SHP77 treated with DMSO at 0.1 percent for 48 hours (cell line): ENCODE results near the gene DGKD.

Source experiments
- DNase-seq: peaks from one replicate; lab custom pipeline; 2025; lab: John Stamatoyannopoulos, UW

Gene DGKD

DNA sequence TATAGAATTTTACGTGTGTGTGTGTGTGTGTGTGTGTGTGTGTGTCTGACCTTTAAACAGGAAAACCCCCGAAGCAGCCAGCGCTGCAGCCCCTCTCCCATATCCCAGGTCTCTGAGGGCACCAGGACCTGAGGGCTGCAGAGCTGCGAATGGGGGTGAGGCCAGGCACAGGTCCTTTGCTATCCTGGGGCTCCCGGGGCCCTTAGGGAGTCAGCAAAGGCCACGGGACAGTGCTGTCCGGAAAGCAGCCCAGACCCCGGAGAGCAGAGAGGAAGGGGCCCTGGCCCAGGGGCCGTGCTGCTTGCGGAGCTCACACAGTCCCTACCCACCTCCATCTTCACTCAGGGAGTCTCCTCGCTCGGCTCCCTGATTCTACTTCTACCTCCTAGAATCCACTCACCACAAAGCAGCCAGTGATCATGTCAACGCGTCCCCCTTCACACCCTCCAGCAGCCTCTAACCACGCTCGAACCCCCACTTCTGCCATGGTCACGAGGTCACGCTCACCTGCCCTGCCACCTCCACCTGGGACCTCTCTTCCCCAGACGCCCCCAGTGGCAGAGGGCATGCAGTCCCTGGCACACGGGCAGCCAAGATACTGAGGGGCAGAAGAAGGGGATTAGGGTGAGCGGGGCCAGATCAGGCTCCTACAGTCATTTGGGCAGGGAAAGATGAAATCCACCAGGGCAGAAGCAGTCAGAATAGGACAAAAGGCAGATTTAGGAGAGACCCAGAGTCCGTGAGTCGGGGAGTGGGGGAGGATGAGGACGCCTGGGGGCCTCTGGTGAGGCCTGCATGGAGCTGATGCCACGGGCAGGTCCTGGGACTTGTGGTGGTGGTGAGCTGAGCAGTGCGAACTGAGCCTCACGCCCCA lies 125.6 kb downstream of the DGKD start:
- no peak for DNase-seq

DNA sequence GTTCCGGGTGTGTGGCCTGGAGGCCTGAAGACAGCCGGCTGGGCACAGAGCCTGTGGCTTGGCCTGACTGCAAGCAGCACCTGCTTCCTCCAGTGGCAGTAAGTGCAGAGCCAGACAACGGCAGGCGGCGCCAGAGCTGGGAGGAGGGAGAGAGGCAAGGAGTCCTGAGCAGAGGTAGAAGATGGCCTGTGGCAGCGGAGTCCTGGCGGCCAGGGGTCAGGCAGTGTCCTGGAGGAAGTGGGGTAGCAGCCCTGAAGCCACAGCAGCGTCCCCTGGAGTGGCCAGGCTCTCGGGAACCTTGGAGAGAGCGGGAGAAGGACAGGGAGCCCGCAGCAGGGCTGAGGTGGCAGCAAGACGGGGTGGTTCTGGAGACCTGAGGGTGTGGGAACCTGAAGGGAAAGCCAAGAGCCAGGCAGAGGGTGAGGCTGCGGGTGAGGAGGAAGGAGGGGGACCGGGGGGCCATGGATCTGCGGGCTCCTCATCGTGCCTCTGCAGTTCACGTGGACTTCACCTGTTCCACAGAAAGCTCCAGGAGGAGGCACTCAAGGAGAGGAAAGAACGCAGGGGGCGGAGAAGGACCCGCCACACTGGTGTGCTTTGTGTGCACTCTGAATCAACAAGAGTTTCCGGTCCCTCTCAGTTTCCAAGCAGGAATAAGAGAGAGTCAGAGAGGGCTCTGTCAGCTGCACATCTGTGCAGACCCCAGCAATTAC lies 126.4 kb downstream of the DGKD start:
- no peak for DNase-seq

DNA sequence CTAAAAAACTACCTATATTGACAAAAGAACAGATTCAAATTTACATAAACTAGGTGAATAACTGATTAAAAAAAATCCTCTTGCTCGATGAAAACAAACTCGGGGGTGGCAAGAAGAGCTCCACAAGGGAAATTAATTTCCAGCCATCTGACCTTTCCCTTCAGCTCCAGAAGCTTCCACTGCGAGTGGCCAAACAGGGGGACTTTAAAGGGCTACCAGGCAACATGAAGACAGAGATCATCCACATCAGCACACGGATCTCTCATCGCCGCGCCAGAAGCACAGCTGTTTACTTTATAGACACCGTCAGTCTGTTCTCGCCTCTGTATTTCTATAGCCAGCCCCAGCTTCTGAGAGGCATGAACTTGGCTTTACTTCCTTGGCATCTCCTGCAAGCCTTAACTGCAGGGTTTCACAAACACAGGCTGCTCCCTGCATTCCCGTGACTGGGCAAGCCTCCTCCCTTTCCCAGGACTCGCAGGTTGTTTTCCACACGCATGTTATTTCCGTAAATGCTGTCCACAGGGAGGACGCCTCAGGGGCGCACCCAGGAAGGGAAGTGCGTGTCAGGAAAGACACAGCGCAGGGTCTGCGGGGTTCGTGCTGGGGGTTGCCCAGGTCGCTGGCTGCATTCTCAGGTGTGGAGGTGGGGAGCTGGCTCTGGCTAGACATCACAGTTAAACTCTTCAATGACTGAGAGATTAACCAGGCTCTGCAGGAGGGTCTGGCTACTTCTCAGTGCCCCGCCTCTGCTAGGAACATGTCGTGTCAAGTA lies 127.3 kb downstream of the DGKD start:
- no peak for DNase-seq

DNA sequence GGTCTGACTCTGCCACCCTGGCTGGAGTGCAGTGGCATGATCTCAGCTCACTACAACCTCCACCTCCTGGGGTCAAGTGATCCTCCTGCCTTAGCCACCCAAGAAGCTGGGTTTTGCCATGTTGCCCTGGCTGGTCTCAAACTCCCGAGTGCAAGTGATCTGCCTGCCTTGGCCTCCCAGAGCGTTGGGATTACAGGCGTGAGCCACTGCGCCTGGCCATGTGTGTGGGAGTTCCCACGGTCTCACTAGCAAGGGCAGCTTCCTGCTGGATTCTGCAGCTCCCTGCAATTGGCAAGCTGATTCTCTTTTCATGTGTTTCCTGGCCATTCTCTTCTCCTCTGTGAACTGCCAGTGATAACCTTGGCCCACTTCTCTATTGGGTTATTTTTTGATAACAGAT lies 128.3 kb downstream of the DGKD start:
- DNase-seq: no peak

DNA sequence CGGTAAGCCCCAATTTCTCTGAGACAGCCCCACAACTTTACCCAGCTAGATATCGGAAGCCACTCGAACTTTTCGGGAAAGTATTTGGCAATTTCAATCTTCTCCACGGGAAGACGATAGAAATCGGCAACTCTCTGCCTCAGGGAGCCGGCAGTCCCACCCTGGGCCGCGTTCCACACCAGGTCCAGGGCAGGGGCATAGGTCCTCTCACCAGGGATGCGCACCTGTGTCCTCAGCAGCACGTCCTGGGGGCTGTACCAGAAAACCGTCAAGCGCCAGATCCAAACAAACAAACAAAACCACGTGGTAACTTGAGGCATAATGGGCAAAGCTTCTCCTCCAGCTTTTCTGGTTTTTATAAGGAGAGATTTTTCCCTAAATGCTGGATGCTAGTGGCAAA lies 131.4 kb downstream of the DGKD start:
- DNase-seq: no peak

DNA sequence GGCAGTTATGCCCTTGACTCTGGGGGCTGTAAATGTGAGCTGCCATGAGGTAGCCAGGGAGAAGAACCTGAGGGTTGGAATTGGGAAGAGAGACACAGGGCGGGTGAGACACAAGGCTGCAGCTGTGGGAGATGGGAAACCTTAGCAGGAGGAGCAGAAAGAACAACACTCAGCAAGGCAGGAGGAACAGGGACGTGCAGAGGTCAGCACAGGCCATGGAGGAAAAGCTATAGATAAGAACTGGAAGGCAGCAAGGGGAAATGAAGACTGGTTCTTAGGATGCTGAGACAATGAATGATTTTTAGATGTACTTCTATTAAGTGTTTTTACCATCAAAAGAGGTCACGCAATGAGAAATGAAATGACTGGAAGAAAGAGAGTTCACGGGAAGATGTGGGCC lies 132.1 kb downstream of the DGKD start:
- DNase-seq: no peak

DNA sequence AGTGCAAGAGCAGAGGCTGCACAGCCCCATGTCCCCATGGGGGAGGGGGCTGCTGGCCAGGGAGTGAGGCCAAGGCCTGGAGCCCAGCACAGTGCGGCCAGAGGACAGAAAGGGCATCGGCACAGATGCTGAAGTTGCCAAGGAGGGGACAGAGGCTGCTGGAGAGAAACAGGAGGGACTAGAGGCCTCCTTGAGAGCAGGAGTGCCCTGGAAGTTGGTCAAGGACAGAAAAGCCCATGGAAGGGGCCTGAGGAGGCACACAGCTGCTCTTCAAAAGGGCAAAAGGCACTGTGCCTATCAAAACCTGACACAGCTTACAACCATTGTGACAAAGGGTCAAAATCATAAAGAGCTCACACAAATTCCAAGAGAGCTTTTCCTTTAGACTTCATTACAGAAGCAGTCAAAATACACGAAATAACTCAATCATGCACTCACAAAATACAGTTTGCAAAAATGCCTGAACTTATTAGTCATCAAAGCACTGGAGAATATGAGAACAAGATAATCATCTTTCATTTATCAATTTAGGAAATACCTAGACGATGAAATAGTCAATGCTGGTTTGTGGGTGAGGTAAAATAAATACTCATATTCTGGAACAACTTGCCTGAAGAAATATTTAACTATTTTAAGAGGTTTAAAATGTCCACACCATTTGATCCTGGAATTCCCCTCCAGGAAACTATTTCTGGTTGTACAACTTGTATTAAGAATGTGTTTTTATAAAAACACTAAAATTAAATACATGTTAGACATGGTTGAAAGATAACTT lies 132.7 kb downstream of the DGKD start:
- DNase-seq: no peak

DNA sequence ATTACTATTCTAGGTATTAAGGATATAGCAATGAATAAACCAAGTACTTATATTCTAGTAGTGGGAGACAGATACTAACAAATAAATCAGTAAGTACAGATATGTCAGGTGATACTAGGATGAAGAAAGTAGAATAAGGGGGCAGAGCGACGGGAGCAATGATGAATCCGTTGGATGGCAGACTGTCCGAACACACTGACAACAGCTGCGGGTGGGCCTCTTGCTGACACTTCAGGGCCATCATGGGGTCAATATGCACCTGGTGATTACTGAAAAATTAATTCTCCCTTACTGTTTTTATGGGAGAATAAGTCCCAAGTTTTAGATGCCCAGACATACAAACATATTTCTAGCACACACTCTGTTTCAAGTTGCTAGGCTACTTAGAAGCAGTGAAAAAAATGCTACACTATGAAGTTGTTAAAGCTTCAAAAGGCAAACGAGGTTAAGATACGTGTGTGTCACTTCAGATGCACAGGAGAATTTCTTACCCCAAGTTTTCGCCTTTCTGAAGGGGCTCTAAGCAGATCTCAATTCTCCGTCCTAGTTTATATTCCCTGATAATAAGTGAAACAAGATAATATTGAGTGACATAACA lies 133.6 kb downstream of the DGKD start:
- DNase-seq: no peak

DNA sequence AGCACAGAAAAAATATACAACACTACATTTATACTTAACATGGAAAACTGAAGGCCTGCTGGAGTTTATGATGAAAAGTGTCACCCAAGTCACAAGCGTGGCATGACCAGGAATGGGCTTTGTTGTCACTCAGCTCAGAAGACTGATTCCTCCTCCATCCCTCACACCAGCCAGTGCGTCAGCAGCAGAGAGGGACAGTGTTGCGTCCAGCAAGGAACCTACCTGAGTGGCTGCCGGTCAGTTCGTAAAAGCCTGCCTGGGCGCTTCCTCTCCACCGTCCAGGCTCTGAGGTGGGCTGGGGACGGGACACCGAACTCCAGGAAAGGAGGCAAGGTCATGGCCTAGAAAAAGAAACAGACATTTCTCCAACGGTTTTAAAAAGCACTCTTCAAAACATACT lies 134.8 kb downstream of the DGKD start:
- DNase-seq: no peak

DNA sequence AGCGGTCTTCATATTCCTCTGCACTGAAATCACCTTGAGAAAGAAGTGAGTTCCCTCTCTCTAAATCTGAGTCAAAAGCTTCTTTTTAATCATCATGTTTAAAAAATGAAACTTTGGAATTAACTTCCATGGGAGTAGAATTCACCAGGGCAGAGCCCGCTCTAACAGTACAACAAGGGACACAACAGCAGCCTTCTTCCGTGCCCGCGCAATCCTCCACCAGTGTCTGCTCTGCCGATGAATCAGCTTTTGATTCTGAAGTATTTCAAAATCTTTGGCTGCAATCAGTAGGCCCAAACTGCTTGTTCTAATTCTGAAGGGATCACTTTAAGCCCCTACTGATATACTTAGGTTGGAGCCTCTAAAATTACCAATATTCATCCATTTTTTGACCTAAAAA lies 135.4 kb downstream of the DGKD start:
- no peak for DNase-seq

DNA sequence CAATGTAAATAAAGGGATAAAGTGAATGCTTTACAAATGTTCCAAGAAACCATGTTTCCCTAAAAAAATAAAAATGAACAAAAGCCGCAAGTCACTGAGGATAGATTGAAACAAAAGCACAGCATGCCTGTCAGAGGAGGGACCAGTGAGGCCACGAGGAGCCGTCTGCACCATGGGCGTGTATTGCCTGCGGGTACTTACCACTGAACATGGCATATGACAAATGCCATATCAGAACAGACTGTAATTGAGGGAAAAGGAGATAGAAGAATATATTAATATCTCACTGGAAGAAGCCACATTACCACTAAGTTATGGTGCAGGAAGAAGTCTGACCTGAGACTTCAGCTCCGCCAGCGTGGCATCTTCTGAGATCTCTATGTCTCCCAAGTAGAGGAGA lies 136.5 kb downstream of the DGKD start:
- no peak for DNase-seq

DNA sequence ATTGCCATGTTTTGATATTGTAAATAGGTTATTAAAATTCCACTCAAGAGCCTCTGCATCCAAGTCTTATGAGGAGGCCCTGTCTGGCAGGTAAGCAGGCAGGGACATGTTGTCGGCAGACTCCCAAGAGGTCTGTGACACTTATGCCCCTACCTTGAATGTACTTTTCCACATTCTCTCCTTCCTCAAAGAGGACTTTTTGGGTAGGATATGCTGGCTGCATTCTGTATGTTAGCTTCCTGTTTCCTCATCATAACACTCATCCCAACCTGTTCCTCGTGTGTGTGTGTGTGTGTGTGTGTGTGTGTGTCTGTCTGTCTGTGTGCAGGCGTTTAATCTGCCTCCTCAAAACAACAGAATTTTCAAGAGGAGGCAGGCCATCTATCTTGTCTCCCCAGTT lies 137.0 kb downstream of the DGKD start:
- DNase-seq: no peak

DNA sequence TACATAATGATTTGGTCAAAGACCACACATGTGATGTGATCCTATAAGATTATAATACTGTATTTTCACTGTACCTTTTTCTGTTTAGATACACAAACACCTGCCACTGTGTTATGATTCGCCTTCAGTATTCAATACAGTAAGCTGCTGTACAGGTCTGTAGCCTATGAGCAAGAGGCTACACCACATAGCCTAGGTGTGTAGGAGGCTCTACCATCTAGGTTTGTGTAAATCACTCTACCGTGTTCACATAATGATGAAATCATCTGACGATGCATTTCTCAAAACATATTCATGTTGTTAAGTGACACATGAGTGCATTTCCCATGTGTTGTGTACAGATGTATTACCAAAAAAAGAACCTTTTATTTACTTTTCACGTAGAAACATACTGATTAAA lies 137.8 kb downstream of the DGKD start:
- DNase-seq: no peak

DNA sequence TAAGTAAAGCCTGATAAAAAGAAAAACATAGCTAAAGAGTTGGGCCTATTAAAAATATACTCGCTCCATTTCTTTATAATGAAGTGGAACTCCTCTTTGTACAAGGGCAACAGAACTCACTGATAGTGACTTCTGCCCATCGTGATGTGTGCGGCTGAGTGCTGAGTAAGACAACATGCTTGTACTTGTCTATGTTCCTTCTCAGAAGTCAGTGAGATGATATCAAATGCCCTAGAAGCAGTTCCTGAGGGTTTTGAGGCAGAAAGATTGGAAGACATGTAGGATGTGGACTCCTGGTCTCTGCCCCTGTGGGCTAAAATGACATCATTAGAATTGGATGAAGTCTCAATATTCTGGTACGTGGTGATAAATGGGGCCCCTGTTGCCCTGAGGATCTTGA lies 138.5 kb downstream of the DGKD start:
- DNase-seq: no peak

DNA sequence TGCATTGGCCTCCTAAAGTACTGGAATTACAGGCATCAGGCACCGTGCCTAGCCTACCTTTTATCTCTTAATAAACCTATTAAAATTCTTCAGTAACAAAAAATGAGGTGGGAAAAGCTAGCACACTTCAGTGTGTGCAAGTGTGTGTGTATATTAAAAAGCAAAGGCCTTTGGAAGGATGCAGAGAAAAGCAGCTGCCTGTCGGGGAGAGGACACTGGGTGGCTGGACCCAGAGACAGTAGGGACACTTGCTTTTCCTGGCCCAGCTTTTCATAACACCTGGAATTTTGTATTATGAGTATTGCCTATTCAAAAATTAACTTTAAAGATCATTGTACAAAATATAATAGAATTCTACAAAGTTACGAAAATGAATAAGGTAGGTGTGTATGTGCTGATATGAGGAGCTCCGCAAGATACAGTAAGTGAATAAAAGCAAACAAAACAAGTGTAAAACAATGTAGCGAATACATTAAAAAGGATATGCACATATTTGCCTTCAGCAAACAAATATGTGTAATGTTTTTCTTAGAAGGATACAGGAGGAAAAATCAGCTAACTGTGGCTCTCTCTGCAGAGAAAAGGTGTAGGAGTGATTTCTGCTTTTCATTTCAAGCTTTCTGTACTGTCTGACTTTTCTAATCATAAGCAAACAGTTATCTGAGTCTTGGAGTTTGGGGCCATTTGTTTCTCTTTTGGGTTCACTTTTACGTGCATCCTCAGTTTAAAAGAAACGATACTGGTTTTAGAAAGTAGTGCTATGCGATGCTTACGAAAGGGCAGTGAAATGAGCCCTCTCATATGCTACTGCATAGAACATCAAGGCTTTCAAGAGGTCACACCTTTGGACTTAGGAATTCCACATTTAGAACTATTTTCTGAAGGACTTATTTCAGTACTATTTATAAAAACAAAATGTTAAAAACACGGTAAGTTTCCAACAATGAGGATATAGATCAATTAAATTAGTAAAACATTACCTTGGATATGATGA lies 141.5 kb downstream of the DGKD start:
- DNase-seq: no peak

DNA sequence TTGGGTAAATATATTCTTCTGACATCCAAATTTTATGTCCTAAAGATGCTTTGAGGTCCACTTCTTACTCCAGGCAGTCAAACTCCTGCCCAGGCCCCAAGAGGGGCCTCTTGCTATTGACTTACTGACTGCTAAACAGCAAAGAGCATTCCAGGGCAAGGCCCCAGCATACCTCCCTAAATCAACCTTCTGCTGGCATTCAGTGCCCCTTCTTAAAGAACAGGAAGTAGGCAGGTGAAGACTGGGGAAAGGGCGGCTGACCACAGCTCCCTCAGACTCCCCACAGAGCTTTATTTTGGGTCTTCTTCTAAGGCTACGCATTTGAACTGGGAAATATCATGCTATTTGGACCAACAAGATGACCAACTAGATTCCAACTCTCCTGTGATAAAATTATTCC lies 143.4 kb downstream of the DGKD start:
- no peak for DNase-seq

DNA sequence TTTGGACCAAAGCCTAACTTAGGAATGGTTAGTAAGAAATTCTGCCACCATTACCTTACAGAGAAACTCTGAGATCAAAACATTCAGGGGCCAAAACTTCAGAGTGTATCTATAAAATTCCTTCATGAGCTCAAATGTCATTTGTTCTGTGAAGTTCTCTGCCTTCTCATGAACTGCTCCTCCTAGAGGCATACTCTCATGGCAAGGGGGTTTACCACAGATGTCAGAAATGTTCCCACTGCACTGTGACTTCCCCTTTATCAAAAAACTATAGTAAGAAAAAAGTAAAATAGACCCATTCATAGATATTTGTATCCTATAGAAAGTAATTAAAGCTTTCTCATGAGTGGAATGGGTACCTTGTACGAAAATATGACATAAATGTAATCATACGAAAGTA lies 143.8 kb downstream of the DGKD start:
- DNase-seq: no peak

DNA sequence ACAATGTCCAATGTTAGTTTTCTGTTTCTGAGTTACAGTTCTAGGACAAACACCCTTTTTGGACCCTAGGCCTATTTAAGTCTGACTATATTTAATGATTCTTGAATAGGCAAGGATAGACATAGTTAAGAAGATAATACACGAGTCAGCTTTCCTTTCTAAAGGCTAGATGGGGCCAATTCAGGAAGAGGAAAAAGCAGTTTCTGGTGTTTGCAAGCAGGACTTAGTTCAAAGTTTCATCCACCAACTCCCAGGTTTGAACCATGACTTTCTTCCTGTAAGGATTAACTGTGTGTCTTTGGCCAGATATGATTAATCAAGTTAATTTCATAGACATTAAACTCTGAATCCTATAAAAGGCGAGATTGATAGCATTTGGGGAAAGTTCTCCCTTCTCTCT lies 145.6 kb downstream of the DGKD start:
- no peak for DNase-seq

DNA sequence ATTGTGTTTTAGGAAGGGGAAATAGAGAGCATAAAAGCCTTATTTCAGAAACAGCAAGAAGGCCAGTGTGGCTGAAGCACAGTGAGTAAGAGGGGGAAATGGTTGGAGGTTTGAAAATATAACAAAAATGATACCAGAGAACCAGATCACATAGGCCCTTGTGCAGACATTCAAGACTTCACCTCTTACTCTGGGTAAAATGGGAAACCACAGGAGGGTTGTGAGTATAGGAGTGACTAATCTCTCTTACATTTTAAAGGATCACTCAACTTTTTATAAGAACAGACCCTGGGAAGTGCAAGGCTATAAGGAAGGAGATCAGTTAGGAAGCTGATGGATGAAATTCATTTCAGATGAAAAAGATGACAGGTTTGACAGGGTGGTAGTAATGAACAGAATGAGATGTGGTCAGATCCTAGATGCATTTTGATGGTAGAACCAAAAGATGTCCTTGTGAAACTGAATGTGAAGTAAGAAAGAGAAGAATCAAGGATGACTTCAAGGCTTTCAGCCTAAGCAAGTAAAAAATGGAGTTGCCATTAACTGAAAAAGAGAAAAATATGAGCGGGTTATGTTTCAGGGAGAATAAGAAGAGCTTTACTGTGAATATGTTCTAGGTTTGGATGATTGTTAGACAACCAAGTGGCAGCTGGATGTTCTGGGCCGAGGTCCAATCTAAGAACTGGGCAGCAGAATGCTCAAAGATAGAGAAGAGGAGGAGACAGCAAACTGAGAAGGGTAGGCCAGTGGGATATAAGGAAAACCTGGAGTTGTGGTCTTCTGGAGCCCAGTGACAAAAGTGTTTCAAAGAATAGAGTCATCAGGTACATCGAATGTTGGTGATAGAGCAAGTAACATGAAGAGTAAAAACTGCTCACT lies 147.1 kb downstream of the DGKD start:
- no peak for DNase-seq
